Measurements from ENCODE around the gene KCMF1. TPM values are rescaled to one million over a fixed set of nuclear protein-coding genes. Genes with fewer than 3 reads are reported as not detected.

KCMF1 gene
- total RNA-seq, 1 donor, result 64.5 TPM

DNA sequence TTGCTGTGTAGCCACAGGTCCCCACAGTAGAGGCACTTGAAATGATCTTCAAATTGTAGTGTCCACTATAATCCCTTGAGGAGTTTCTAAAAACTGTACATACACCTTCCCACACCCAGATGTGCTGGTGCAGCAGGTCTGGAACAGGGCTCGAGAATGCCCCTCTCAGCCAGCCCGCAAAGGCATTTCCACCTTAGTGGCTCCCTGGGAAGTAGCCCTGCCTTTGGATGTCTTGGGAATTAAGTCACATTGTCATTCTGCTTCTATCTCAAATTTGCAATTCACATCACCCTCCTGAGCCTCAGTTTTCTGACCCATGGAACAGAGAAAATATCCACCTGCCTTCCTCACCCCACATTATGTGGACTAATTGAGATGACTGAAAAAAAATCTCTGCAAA lies 118.0 kb downstream of the KCMF1 start:
- H3K4me3 ChIP-seq (ENCODE audit: low read depth, low read length), result no peak overlapping the region
- TF ChIP-seq, protein P1, sequence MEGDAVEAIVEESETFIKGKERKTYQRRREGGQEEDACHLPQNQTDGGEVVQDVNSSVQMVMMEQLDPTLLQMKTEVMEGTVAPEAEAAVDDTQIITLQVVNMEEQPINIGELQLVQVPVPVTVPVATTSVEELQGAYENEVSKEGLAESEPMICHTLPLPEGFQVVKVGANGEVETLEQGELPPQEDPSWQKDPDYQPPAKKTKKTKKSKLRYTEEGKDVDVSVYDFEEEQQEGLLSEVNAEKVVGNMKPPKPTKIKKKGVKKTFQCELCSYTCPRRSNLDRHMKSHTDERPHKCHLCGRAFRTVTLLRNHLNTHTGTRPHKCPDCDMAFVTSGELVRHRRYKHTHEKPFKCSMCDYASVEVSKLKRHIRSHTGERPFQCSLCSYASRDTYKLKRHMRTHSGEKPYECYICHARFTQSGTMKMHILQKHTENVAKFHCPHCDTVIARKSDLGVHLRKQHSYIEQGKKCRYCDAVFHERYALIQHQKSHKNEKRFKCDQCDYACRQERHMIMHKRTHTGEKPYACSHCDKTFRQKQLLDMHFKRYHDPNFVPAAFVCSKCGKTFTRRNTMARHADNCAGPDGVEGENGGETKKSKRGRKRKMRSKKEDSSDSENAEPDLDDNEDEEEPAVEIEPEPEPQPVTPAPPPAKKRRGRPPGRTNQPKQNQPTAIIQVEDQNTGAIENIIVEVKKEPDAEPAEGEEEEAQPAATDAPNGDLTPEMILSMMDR (IDR thresholded peaks at IDR 0.05; ENCODE audit: insufficient read depth, low read length), result no peak
- DNase-seq (ENCODE audit: low read depth), result no peak

DNA sequence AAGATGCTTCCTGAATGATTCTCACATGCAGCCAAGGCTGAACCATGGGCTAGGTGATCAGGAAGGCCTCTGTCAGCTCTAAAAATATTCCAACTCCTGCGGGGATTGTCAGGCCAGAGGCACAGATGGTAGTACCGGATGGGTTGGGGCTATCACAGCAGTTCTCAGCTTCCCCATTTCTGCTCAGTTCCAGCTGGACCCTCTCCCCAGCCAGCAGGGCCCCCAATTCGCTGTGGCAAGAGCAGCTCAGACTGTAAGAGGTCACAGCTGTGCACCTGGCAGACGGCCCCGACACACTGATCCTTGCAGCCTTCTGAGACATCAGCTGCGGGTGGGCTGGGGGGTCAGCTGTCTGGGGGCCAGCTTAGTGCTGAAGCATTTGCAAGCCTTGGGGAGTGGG lies 118.6 kb downstream of the KCMF1 start:
- no peak overlapping the region for H3K4me3 ChIP-seq (ENCODE audit: low read depth, low read length)
- TF ChIP-seq, protein P1 (IDR thresholded peaks at IDR 0.05; ENCODE audit: insufficient read depth, low read length), result no peak
- no peak for DNase-seq (ENCODE audit: low read depth)

GRCh38 chr2:85091838-85092237 lies 120.9 kb downstream of the KCMF1 start:
- no peak overlapping the region for H3K4me3 ChIP-seq (ENCODE audit: low read depth, low read length)
- TF ChIP-seq, protein P1 (IDR thresholded peaks at IDR 0.05; ENCODE audit: insufficient read depth, low read length), result no peak
- no peak for DNase-seq (ENCODE audit: low read depth)

DNA sequence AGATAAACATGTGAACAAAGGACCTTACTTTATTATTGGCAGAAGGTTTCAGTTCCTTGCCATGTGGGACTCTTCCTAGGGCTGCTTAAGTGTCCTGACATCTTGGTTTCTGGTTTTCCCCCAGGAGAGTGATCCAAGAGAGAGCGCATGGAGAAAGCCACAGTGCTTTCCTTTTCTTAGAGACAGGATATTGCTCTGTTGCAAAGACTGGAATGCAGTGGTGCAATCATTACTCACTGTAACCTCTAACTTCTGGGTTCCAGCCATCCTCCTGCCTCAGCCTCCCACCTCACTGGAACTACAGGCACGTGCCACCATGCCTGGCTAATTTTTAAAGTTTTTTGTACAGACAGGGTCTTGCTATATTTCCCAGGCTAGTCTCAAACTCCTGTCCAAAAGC lies 124.1 kb downstream of the KCMF1 start:
- H3K4me3 ChIP-seq (ENCODE audit: low read depth, low read length), result no peak overlapping the region
- TF ChIP-seq, protein P1 (IDR thresholded peaks at IDR 0.05; ENCODE audit: insufficient read depth, low read length), result no peak
- DNase-seq (ENCODE audit: low read depth), result peak; percentile 37

DNA sequence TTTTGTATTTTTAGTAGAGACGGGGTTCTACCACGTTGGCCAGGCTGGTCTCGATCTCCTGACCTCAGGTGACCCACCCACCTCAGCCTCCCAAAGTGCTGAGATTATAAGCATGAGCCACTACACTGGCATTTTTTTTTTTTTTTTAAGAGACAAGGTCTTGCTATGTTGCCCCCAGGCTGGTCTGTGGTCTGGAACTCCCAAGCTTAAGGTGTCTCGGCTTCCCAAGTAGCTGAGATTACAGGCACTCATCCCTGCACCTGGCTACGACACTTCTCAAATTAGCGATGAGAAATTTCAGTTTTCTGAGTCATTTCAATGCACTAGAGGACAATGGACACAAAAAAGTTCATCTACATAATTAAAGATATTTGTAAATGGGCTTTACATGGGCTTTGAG lies 125.7 kb downstream of the KCMF1 start:
- DNase-seq (ENCODE audit: low read depth), result no peak
- TF ChIP-seq, protein P1 (IDR thresholded peaks at IDR 0.05; ENCODE audit: insufficient read depth, low read length), result no peak
- H3K4me3 ChIP-seq (ENCODE audit: low read depth, low read length), result no peak overlapping the region

DNA sequence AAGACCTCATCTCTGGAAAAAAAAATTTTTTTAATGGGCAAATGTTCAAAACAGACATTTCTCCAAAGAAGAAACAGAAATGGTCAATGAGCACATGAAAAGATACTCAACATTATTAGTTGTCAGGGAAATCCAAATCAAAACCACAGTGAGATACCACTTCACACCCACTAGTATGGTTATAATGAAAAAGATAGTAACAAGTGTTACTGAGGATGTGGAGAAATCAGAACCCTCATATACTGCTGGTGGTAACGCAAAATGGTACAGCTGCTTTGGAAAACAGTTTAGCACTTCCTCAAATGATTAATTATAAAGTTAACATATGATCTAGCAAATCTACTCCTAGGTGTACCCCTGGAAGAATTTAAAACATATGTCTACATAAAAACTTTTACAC lies 133.3 kb downstream of the KCMF1 start:
- no peak overlapping the region for H3K4me3 ChIP-seq (ENCODE audit: low read depth, low read length)
- TF ChIP-seq, protein P1 (IDR thresholded peaks at IDR 0.05; ENCODE audit: insufficient read depth, low read length), result no peak
- DNase-seq (ENCODE audit: low read depth), result no peak

DNA sequence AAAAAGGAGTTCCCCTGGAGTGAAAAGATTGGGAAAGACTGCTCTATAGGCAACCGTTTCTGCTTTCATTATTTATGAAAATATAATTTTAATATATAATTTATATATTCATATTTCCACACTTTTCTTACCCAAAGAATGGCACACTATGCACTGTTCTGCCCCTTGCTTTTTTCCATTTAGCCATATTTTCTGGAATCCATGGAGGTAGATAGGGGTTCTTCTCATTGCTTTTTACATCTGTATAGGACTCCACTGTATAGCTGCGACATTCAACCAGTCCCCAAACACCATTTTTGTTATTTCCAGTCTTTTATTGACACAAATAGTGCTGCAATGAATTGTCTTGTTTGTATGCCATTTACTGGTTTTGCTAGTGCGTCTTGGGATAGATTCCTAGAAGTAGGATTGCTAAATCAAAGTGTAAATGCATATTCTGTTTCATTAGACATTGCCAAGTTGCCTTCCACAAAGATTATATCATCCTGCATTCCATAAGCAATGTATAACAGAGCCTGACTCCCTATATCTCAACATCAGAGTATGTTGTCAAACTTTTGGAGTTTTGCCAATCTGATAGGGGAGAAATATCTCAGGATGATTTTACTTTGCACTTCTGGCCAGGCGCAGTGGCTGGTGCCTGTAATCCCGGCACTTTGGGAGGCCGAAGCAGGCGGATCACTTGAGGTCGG lies 135.7 kb downstream of the KCMF1 start:
- TF ChIP-seq, protein P1 (IDR thresholded peaks at IDR 0.05; ENCODE audit: insufficient read depth, low read length), result no peak
- no peak overlapping the region for H3K4me3 ChIP-seq (ENCODE audit: low read depth, low read length)
- DNase-seq (ENCODE audit: low read depth), result peak; percentile 81
